H1 (cell line): ENCODE measurements around the gene OLFML2B. TPM values are rescaled to one million over a fixed set of nuclear protein-coding genes. Genes with fewer than 3 reads are reported as not detected.
A peak's percentile ranks its signal among the peaks of the same experiment; 100 is the strongest.

ENCODE experiments used
- BACH1 ChIP-seq: IDR thresholded peaks from 2 replicates; pipeline ENCODE4 v1.6.1; 2012; ENCODE audit warnings: low read length, improper control_type of control experiment
- CEBPB ChIP-seq: IDR thresholded peaks from 2 replicates; pipeline ENCODE4 v1.6.1; 2012; ENCODE audit warnings: low read depth, low read length
- CHD1 ChIP-seq: IDR thresholded peaks from 2 replicates; pipeline ENCODE4 v1.6.1; 2012; ENCODE audit warnings: low read depth, low read length, improper control_type of control experiment
- CHD2 ChIP-seq: IDR thresholded peaks from 2 replicates; pipeline ENCODE4 v1.6.1; 2012; ENCODE audit warnings: low read length, improper control_type of control experiment
- EP300 ChIP-seq, 2 experiments: IDR thresholded peaks; 1 replicate in 1 of 2; 2 replicates in 1 of 2; pipeline ENCODE4 v1.6.1; 2011 to 2012; ENCODE audit warnings: low read depth in 2 of 2, low read length in 2 of 2, mild to moderate bottlenecking in 2 of 2, borderline replicate concordance in 1 of 2, inconsistent platforms in 1 of 2, moderate library complexity in 1 of 2
- KDM4A ChIP-seq: IDR thresholded peaks from one replicate; pipeline ENCODE4 v1.7.1; 2012; ENCODE audit warnings: low read depth, mild to moderate bottlenecking, moderate library complexity, low read length, inconsistent platforms; ENCODE audit not compliant: severe bottlenecking
- NANOG ChIP-seq: IDR thresholded peaks from 2 replicates; pipeline ENCODE4 v1.6.1; 2011; ENCODE audit warnings: low read length, low read depth, mild to moderate bottlenecking, inconsistent platforms; ENCODE audit not compliant: insufficient read depth, poor library complexity, severe bottlenecking
- NRF1 ChIP-seq: IDR thresholded peaks from 2 replicates; pipeline ENCODE4 v1.6.1; 2011; ENCODE audit warnings: mild to moderate bottlenecking, low read depth, low read length, improper control_type of control experiment
- PHF8 ChIP-seq: fragments of 200-600 bp; sonication (generic); conservative IDR thresholded peaks from 2 replicates; pipeline ENCODE4 v1.7.1; 2012; ENCODE audit warnings: low read depth, mild to moderate bottlenecking, inconsistent platforms, low read length, moderate library complexity
- RXRA ChIP-seq: IDR thresholded peaks from 2 replicates; pipeline ENCODE4 v1.6.1; 2011; ENCODE audit warnings: low read depth, mild to moderate bottlenecking, low read length, moderate library complexity; ENCODE audit not compliant: insufficient read depth
- SIX5 ChIP-seq: IDR thresholded peaks from 2 replicates; pipeline ENCODE4 v1.6.1; 2011; ENCODE audit warnings: mild to moderate bottlenecking, low read depth, low read length
- TBP ChIP-seq: IDR thresholded peaks from 2 replicates; pipeline ENCODE4 v1.6.1; 2011; ENCODE audit warnings: low read depth, low read length, improper control_type of control experiment
- TEAD4 ChIP-seq: IDR thresholded peaks from 2 replicates; pipeline ENCODE4 v1.6.1; 2012; ENCODE audit warnings: low read depth, low read length, inconsistent platforms, mixed read lengths
- polyA plus RNA-seq, 7 experiments: library from polyadenylated mRNA; depleted of rRNA in 3 of 7; stranded (reverse) in 5 of 7; unstranded in 2 of 7; fragments of >200 nt in 5 of 7; fragments of 200-250 nt in 2 of 7; gene quantifications; 1 replicate in 5 of 7; 2 replicates in 1 of 7; 4 replicates in 1 of 7; pipeline versions ENCODE4 v1.2.1 to v1.2.3, GENCODE V29; 2011 to 2013; ENCODE audit warnings: missing spikeins in 2 of 7, mixed read lengths in 2 of 7
- total RNA-seq: library from RNA; stranded (reverse); fragmentation: NEBNext Ultra II Directional; extraction: Animal tissue kit (Norgen Biotek cat#: 25700); gene quantifications from 2 replicates; pipeline ENCODE4 v1.2.1, GENCODE V29; 2021

The OLFML2B gene
- total and polyA plus RNA-seq, 2 of the 8 experiments (the other 6 are each of a cell fraction or from before 2014, with no cell fraction given), result 6.5 to 10.4 TPM

GRCh38 chr1:162069334-162070093 lies 45.8 kb upstream of the OLFML2B start, which contains the start of gene NOS1AP (continued):
- TF ChIP-seq KDM4A (peak; percentile 62), PHF8 (no peak; the same call in 1 of the 2 replicates), CEBPB (no peak), TBP (no peak), TEAD4 (no peak), CHD1 (no peak), EP300 (IDR thresholded peaks at IDR 0.05; ENCODE audit: borderline replicate concordance in 1 of 2, low read depth in 2 of 2, low read length in 2 of 2) (no peak), NANOG (no peak), NRF1 (no peak), RXRA (no peak), CHD2 (no peak), BACH1 (no peak), SIX5 (no peak)
